Suppressor macrophage treated with lipopolysaccharide for 4 hours (primary cell): Measurements from ENCODE around the gene ZNF598.

Experiments
- DNase-seq: peaks from one replicate; pipeline ENCODE4 v3.0.0-alpha.2; 2020

The ZNF598 gene

DNA sequence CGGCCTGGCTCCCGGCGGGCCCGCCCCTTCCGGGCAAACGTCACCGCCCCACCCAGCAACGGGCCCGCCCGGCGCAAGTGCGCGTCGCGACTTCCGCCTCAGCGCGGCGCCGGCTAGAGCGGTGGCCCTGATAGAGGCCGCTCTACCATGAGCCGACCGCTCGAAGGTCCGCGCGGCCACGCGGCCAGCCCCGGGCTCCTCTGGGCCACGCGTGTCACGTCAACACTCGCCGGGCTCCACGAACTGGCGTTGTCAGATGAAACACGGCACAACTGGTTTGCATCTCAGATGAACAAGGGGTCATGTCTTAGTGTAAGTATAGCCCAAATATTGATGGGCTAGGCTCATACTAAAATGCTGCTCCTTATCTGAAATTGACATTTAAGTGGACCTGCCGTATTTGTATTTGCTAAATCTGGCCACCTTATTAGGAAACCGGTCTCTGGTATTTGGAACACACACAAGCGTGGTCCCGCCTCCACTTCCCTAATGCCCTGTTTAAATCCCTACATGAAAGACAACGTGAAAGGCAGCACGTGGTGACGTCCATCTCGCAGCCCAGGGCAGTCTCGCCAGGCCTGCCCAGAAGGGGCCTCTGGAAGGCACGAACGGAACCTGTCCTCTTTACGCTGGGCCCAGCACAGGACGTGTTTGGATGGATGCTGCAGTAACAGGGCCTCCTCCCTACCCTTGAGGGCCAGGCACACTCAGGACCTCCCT, at the start of gene ZNF598:
TSS of gene ZNF598 (minus strand) at position 31 of the 720 bp plus-strand sequence.
- peak; percentile 95 for DNase-seq

DNA sequence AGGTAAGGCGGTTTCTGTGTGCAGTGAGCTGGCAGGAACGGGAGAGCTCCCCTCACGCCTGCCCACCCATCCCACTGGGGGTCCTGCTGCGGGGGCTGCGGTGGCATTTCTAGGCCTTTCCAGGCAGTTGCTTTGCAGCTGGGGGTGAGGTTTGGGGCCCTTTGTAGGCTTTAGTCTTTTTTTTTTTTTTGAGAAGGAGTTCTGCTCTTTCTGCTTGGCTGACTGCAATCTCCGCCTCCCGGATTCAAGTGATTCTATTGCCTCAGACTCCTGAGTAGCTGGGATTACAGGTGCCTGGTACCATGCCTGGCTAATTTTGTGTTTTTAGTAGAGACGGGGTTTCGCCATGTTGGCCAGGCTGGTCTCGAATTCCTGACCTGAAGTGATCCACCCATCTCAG, 49.3 kb upstream of the ZNF598 start:
- DNase-seq = no peak

DNA sequence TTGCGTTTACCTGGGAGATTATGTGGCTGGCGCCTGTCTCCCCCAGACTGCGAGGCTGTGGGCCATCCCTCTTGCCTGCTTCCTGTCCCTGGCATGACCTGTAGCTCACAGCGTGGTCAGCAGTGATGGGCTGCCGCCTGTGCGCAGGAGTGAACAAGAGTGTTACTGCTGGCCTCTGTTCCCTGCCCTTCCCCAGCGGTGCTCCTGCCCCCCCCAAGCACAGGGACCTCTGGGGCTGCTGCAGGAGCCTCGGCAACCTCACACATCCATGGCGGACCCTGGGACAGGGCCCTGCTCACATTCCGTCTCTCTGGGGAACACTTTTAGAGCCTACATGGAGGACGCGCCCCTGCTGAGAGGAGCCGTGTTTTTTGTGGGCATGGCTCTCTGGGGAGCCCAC, 48.8 kb upstream of the ZNF598 start:
- DNase-seq = no peak

DNA sequence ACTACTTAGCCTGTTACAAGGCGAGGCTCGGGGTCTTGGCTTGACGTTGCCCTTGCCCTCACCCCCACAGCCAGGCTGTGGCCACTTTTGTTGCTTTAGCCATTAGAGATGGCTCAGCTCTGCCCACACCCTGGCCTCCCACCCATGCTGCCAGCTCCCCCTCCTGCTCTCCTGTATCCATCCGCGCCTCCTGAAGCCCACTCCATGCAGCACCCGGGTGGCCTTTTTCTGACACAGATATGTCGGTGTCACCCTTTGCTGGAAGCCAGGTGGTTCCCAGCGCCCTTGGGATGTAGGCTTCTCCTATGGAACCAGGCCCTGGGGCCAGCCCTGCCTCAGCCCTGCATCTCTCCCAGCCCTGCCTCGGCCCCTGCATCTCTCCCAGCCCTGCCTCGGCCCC, 47.8 kb upstream of the ZNF598 start:
- DNase-seq = no peak

GRCh38 chr16:2056681-2057407, 47.2 kb upstream of the ZNF598 start:
- no peak for DNase-seq

GRCh38 chr16:2056077-2056476, 46.5 kb upstream of the ZNF598 start:
- DNase-seq = no peak

DNA sequence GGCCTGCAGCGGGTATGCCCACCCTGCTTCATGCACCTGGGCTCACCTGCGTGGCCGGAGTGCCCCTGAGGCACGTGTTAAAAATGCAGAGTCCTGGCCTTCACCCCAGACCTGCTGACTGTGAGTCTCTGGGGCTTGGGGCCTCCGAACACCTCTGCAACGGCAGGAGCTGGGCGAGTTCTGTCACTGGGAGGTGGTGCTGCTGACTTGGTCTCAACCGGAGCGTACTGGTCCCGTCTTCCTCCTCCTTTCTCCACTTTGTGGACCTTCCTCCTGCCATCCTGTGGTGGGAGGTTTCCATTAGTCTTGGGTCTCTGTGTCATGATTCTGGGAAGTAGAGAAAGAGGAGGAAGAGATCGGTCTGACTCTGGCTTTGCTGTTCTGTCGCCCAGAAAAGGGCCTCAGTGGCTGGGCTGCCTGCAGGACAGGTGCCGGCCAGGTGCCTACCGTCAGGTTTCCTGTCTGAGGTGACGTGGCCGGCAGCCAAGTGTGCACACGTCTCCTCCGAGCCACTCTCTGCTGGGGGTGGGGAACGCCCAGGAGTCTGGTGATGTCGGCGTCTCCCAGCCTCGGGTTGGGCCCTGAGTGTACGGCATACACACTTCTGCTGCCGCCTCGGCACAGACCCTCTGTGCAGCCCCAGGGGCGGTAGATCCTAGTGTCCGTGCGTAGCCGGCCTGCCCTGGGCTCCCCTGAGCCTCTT, 45.1 kb upstream of the ZNF598 start:
- no peak for DNase-seq

DNA sequence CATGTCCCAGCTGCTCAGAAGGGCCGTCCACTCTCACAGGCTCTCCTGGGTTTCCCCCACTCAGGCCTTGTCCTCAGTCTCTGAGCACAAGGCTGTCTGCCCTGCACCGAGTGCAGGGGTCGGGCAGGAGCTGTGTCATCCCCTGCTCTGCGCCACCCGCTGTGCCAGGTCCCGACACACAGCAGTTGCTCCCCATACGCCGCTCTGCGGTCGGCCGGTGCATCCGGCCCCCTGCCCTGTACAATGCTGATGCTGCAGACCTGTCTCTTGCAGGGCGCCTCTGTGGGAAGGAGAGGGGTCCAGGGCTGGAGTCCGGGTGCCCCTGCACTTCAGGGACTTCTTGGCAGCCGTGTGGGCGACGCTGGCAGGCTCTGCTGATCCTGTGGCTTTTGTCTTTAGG, 44.3 kb upstream of the ZNF598 start:
- DNase-seq = no peak

- no peak for DNase-seq
Observed at GRCh38 chr16:2053211-2053610, 43.6 kb upstream of the ZNF598 start.

DNA sequence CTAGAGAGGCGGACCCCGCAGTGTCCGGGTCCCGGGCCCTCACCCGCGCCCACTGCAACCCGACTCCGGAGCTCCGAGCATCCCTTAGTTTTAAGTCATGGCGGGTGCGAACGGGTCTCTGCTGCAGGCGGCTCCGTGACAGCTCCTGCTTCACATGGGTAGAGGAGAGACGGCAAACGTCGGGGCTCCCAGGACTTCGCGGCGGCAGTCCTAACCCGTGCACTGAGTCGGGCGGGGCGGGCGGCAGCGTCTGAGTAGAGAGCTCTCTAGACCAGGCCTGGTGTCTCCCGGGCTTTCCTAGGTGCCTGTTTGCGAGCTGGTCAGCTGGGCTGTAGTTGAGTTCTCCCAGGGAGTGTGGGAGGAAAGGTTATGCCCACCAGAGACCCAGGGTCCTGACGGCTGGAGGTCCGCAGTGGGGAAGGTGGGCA, 38.5 kb upstream of the ZNF598 start:
- DNase-seq = no peak

DNA sequence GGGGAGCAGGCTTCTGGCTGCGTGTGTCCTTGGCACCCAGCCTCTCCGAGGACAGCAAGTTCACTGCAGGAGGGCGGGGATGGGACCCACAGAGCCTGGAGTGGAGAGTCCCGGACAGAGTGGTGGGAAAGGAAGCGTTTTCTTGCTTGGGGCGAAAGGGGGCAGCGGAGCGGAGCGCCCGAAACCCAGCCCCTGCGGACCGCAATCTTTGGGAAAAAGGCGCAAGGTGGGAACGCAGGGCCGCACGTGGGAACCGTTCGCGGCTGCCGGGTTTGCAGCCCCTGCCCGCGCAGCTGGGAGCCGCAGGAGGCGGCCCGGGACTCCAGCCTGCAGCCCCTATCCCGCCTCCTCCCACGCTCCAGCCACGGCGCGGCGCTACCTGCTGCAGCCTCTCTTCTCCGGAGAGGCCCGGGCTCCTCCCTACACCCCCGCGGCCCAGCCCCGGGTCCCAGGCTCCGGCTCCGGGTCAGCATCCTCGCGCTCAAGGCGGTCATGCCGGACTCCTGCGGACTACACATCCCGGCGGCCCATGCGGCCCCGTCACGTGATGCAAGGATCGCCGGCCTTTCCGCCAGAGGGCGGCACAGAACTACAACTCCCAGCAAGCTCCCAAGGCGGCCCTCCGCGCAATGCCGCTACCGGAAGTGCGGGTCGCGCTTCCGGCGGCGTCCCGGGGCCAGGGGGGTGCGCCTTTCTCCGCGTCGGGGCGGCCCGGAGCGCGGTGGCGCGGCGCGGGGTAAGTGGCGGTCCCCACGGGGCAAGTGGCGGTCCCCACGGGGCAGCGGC, 37.9 kb upstream of the ZNF598 start, which contains the start of the genes NTHL1 and TSC2:
TSS of gene NTHL1 (minus strand) at position 505 of the 786 bp plus-strand sequence. CDS start at position 494, 11 bp downstream.
TSS of gene TSC2 (plus strand) at position 656 of the 786 bp plus-strand sequence. CDS start 631 bp downstream, outside the sequence.
- DNase-seq = peak; percentile 97

- DNase-seq = no peak
Observed at GRCh38 chr16:2046893-2047329, 37.3 kb upstream of the ZNF598 start.

DNA sequence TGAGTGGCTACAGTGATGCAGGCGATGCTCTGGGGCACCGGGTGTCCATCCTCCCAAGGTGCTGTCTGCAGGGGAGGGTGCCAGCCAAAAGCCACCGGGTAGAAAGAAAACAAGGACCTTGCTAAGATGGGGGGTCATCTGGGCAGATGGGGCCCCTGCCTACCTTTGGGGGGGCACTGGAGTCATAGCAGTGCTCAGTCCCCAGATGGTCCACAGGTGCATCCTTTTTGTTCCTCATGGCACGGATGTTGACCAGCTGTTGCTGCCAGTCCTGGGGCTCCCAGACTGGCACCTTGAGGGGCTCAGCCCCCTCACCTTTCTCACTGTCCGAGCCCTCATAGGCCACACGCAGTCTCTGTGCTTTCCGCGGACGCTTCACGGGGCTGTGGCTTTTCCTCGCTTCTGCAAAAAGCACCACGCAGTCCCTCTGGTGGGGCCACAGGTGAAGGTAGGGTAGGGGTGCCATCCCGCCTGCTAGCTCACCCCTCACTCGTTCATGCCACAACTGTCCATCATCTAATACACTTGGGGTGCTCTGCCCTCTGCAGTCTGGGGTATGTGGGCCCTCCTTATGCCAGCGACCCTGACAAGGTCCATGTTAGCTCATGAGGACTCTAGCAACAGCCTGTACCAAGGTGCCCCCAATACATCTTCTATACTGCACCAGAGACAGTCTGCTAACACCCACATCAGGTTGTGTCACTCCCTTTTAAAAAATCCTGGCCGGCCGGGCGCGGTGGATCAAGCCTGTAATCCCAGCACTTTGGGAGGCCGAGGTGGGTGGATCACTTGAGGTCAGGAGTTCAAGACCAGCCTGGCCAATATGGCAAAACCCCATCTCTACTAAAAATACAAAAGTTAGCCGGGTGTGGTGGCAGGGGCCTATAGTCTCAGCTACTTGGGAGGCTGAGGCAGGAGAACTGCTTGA, 36.6 kb upstream of the ZNF598 start:
- DNase-seq = no peak

GRCh38 chr16:2044541-2044940, 34.9 kb upstream of the ZNF598 start:
- no peak for DNase-seq

- peak; percentile 75 for DNase-seq
Observed at GRCh38 chr16:2043667-2044451, 34.2 kb upstream of the ZNF598 start.

DNA sequence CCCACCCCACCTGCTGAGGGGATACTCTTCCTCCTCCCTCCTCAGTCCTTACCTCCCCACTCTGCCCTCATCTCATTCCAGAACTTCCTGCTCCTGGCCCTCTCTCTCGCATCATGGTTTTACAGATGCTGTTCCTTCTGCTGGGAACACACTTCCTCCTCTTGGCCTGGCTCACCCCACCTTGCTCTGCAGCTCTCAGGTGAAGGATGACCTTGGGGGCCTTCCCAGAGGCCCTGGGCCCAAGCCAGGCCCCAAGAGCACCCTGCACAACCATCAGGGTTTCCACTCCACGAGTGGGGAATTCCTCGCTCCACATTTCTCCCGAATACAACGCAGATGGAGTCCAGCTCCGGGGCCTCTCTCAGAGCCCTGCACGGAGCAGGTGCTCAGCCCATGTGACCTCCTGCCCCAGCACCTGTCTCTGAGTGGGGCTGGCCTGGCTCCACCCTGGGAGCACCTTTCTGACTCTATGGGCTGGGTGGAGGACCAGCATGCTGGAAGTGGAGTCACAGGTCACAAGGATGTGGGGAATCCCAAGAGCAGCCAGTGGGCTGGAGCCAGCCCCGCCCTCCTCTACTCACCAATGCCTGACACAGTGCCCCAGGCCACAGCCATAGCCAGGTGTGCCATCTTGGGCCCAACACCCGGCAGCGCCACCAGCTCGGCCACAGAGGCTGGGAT, 33.5 kb upstream of the ZNF598 start:
- DNase-seq = no peak

DNA sequence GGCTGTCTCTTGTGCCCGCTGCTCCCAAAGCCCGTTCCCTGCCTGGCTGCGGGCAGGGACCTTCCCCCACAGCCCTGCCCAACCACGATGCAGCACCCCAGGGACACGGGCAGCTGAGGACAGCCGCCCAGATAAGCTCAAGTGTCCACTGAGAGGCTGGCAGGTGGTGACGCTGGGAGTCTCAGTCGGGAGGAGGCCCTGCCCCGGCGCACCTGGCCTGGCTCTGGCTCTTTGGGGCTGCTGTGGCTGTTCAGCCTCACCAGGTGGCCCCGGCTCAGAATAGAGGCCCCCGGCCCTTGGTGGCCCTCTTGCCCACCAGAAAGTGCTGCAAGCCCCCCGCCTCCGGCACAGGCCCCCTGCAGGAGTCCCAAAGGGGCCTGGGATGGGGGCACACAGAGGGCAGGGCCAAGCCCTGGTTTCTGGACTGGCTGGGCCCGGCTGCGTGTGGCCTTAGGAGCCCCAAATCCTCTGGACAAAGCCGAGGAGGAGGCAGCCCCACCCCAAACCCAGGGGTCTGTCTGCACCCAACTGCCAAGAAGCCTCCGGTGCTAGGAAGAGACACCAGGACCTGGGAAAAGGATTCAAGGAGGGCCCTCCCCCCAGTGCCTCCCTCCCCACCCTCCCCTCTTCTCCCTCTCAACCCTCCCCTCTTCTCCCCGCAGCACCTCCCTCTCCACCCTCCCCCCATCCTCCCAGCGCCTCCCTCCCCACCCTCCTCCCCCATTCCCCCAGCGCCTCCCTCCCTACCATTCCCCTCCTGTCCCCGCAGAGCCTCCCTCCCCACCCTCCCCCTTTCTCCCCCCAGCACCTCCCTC, 32.8 kb upstream of the ZNF598 start:
- DNase-seq = no peak

DNA sequence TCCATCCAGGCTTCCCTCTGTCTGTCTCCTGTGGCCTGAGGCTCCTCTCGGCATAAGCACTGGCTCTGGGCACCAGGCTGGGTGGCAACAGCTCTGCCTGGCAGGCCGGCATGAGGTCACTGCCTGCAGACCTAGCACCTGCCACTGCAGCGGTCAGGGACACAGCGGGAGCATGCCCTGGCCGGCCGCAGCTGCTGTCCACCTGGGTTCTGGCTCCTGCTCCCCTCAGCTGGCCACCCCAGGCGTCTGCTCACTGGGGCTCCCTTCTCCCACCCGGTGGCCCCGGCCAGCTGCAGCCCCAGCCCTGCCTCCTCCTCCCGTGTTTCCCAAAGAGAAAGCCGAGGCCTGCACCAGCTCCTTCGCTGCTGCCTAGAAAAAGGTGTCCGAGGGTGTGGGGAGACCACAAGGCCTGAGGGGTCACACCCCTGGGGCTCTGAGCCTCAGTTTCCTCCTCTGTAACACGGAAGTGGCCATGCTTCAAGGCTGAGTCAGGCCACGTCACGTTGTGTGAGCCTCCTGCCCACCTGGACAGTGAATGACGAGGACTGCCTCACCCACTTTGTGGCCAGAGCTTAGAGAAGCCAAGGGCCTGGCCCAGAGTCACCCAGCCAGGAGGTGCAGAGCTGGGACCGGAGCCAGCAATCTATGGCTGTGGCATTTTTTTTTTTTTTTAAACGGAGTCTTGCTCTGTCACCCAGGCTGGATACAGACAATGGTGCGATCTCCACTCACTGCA, 31.3 kb upstream of the ZNF598 start:
- no peak for DNase-seq
